ENCODE measurements around the gene CLCA2.

DNA sequence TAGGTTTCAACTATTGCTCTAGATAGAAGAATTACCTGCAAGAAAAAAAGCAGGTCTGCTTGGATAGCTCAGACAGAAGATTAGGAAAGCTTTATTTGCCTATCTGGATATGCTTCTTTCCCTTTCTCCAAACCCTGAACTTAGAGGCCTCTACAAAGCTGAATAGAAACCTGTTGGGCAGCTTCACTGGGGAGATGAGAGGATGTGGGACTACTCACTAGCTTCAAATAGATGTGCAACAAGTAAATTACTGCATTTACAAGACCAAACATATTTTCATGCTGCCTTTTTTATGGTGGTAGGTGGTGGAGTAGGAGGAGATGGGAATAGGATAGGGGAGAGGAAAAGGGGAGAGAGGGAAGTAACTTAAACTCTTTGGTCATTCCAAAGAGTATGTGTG lies 6.4 kb downstream of the CLCA2 start:
- TF ChIP-seq, protein P1, sequence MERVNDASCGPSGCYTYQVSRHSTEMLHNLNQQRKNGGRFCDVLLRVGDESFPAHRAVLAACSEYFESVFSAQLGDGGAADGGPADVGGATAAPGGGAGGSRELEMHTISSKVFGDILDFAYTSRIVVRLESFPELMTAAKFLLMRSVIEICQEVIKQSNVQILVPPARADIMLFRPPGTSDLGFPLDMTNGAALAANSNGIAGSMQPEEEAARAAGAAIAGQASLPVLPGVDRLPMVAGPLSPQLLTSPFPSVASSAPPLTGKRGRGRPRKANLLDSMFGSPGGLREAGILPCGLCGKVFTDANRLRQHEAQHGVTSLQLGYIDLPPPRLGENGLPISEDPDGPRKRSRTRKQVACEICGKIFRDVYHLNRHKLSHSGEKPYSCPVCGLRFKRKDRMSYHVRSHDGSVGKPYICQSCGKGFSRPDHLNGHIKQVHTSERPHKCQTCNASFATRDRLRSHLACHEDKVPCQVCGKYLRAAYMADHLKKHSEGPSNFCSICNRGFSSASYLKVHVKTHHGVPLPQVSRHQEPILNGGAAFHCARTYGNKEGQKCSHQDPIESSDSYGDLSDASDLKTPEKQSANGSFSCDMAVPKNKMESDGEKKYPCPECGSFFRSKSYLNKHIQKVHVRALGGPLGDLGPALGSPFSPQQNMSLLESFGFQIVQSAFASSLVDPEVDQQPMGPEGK (CRISPR knock-in tag; IDR thresholded peaks at IDR 0.05; ENCODE audit: borderline replicate concordance): no peak
- TF ChIP-seq ZFP3 (CRISPR knock-in tag; IDR thresholded peaks at IDR 0.05) (no peak), TCF4 (CRISPR knock-in tag; IDR thresholded peaks at IDR 0.05; ENCODE audit: borderline replicate concordance) (no peak), TOX (CRISPR knock-in tag; IDR thresholded peaks at IDR 0.05; ENCODE audit: borderline replicate concordance) (no peak), ISL1 (CRISPR knock-in tag; IDR thresholded peaks at IDR 0.05) (no peak), OSR1 (CRISPR knock-in tag; IDR thresholded peaks at IDR 0.05) (no peak), SNAI2 (CRISPR knock-in tag; IDR thresholded peaks at IDR 0.05) (no peak), ZC3H10 (CRISPR knock-in tag; IDR thresholded peaks at IDR 0.05) (no peak), RARB (CRISPR knock-in tag; IDR thresholded peaks at IDR 0.05) (no peak), CSDC2 (CRISPR knock-in tag; IDR thresholded peaks at IDR 0.05) (no peak)
- TF ChIP-seq, protein P2, sequence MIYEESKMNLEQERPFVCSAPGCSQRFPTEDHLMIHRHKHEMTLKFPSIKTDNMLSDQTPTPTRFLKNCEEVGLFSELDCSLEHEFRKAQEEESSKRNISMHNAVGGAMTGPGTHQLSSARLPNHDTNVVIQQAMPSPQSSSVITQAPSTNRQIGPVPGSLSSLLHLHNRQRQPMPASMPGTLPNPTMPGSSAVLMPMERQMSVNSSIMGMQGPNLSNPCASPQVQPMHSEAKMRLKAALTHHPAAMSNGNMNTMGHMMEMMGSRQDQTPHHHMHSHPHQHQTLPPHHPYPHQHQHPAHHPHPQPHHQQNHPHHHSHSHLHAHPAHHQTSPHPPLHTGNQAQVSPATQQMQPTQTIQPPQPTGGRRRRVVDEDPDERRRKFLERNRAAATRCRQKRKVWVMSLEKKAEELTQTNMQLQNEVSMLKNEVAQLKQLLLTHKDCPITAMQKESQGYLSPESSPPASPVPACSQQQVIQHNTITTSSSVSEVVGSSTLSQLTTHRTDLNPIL (CRISPR knock-in tag; IDR thresholded peaks at IDR 0.05; ENCODE audit: low read depth): no peak
- TF ChIP-seq, protein P3, sequence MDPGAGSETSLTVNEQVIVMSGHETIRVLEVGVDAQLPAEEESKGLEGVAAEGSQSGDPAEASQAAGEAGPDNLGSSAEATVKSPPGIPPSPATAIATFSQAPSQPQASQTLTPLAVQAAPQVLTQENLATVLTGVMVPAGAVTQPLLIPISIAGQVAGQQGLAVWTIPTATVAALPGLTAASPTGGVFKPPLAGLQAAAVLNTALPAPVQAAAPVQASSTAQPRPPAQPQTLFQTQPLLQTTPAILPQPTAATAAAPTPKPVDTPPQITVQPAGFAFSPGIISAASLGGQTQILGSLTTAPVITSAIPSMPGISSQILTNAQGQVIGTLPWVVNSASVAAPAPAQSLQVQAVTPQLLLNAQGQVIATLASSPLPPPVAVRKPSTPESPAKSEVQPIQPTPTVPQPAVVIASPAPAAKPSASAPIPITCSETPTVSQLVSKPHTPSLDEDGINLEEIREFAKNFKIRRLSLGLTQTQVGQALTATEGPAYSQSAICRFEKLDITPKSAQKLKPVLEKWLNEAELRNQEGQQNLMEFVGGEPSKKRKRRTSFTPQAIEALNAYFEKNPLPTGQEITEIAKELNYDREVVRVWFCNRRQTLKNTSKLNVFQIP (CRISPR knock-in tag; IDR thresholded peaks at IDR 0.05; ENCODE audit: borderline replicate concordance, low read depth): no peak

Data from SK-N-SH treated with all-trans-retinoic acid at 6 μM for 48 hours (cell line).